HepG2 (cell line): Measurements from ENCODE around the gene DNAJC1. TPM values are rescaled to one million over a fixed set of nuclear protein-coding genes. Genes with fewer than 3 reads are reported as not detected.

Experiments
- ATAC-seq: fragments of 200-7000 bp; cut with Tn5 transposase; 3 replicates; pipeline ENCODE4 v1.9.1; 2020; ENCODE audit warnings: mild to moderate bottlenecking, moderate library complexity
- BruUV-seq: library from RNA; stranded (reverse); fragments of 400-500 nt; replicated peaks from 2 replicates; lab custom pipeline; 2021; lab: Mats Ljungman, UMichigan
- CTCF ChIA-PET: fragments of 300-600 bp; formaldehyde crosslinking; extraction: SDS; loops from one replicate; lab custom pipeline; 2021; ENCODE audit warnings: low total read pairs, inconsistent platforms, low intra/inter-chr PET ratio; lab: Yijun Ruan, JAX
- POLR2A ChIA-PET: fragments of 350-600 bp; sonication (Branson Sonifier 250); formaldehyde crosslinking; loops from one replicate; lab custom pipeline; 2020; ENCODE audit warnings: antibody characterized with exemption, inconsistent platforms; lab: Yijun Ruan, JAX
- DNase-seq: peaks from one replicate; pipeline ENCODE4 v3.0.0-alpha.2; 2015; ENCODE audit warnings: low spot score
- FAIRE-seq: peaks from 3 replicates; lab custom pipeline; 2011; peaks lifted over from hg19 to GRCh38; lab: Jason Lieb, UNC
- H2AFZ ChIP-seq: one replicate; pipeline ENCODE4 v1.6.1; 2011; ENCODE audit warnings: low read length, inconsistent platforms
- H3K27ac ChIP-seq: fragments of 300-600 bp; 3 replicates; pipeline ENCODE4 v1.8.0; 2011; ENCODE audit warnings: mixed run types, mild to moderate bottlenecking, mixed read lengths, low read length, inconsistent platforms; ENCODE audit not compliant: insufficient read depth; ENCODE audit errors: extremely low read length
- H3K27me3 ChIP-seq, 2 experiments: fragments of 200-600 bp in 1 of 2; 2 replicates in 1 of 2; 3 replicates in 1 of 2; pipeline versions ENCODE4 v1.6.0 to v1.8.0; 2011; ENCODE audit warnings: low read length in 2 of 2, mild to moderate bottlenecking in 2 of 2, moderate library complexity in 2 of 2, inconsistent platforms in 1 of 2; ENCODE audit not compliant: insufficient read depth in 2 of 2, control insufficient read depth in 1 of 2
- H3K36me3 ChIP-seq, 2 experiments: fragments of 200-600 bp in 1 of 2; replicated peaks in 1 of 2; 2 replicates in 1 of 2; 3 replicates in 1 of 2; pipeline versions ENCODE4 v1.5.1 to v1.8.0; 2011; ENCODE audit warnings: low read length in 2 of 2, inconsistent platforms in 1 of 2; ENCODE audit not compliant: insufficient read depth in 2 of 2, control insufficient read depth in 1 of 2
- H3K4me1 ChIP-seq: 2 replicates; pipeline ENCODE4 v1.5.1; 2012; ENCODE audit warnings: low read length, inconsistent platforms; ENCODE audit not compliant: insufficient read depth
- H3K4me2 ChIP-seq: 2 replicates; pipeline ENCODE4 v1.6.0; 2011; ENCODE audit warnings: low read depth, low read length, inconsistent platforms
- H3K4me3 ChIP-seq, 3 experiments: fragments of 200-600 bp in 1 of 3; sonication (generic), shearing (Covaris generic) in 1 of 3; replicated peaks in 1 of 3; 2 replicates each; pipeline ENCODE4 v1.5.1; 2011 to 2016; ENCODE audit warnings: low read length in 3 of 3, inconsistent platforms in 2 of 3, low read depth in 2 of 3, mild to moderate bottlenecking in 2 of 3, control low read depth in 1 of 3, mixed read lengths in 1 of 3; ENCODE audit not compliant: insufficient read depth in 1 of 3
- H3K79me2 ChIP-seq: one replicate; pipeline ENCODE4 v1.6.1; 2011; ENCODE audit warnings: low read length, inconsistent platforms; ENCODE audit not compliant: insufficient read depth
- H3K9ac ChIP-seq: 2 replicates; pipeline ENCODE4 v1.6.0; 2011; ENCODE audit warnings: mild to moderate bottlenecking, low read depth, low read length, inconsistent platforms; ENCODE audit not compliant: insufficient read depth
- H3K9me3 ChIP-seq: 2 replicates; pipeline ENCODE4 v1.5.1; 2012; ENCODE audit warnings: mild to moderate bottlenecking, low read length
- H4K20me1 ChIP-seq: 2 replicates; pipeline ENCODE4 v1.6.0; 2011; ENCODE audit warnings: inconsistent platforms, mild to moderate bottlenecking, low read length, moderate library complexity; ENCODE audit not compliant: insufficient read depth
- ADNP ChIP-seq: sonication (generic); formaldehyde crosslinking; IDR thresholded peaks from 2 replicates; pipeline ENCODE4 v1.4.0; 2020; ENCODE audit warnings: missing genetic modification reagents
- BRD4 ChIP-seq: sonication (generic); formaldehyde crosslinking; IDR thresholded peaks from 2 replicates; pipeline ENCODE4 v1.4.0; 2020; ENCODE audit warnings: missing genetic modification reagents
- HOXA9 ChIP-seq: sonication (generic); formaldehyde crosslinking; IDR thresholded peaks from 2 replicates; pipeline ENCODE4 v1.8.1; 2022; ENCODE audit warnings: missing genetic modification reagents, mild to moderate bottlenecking, moderate library complexity, borderline replicate concordance
- KDM5A ChIP-seq: fragments of 200-600 bp; sonication (generic); IDR thresholded peaks from 2 replicates; pipeline ENCODE4 v1.7.0; 2018; ENCODE audit warnings: antibody characterized with exemption, mild to moderate bottlenecking, low read length, borderline replicate concordance
- ONECUT2 ChIP-seq: sonication (generic); formaldehyde crosslinking; IDR thresholded peaks from 2 replicates; pipeline ENCODE4 v1.4.0; 2020; ENCODE audit warnings: missing genetic modification reagents
- PHB2 ChIP-seq: fragments of 450-650 bp; IDR thresholded peaks from 2 replicates; pipeline ENCODE4 v1.6.1; 2018; ENCODE audit not compliant: partially characterized antibody
- RORA ChIP-seq: sonication (generic); formaldehyde crosslinking; IDR thresholded peaks from 2 replicates; pipeline ENCODE4 v1.5.0; 2020; ENCODE audit warnings: mild to moderate bottlenecking, missing genetic modification reagents, moderate library complexity
- TBL1XR1 ChIP-seq: fragments of 150-350 bp; IDR thresholded peaks from 2 replicates; pipeline ENCODE4 v1.6.1; 2014; ENCODE audit warnings: borderline replicate concordance, low read length; ENCODE audit not compliant: partially characterized antibody
- TCF7 ChIP-seq: sonication (generic); IDR thresholded peaks from 2 replicates; pipeline ENCODE4 v1.6.1; 2016; ENCODE audit warnings: antibody characterized with exemption, low read depth
- ZNF136 ChIP-seq: sonication (generic); formaldehyde crosslinking; IDR thresholded peaks from 2 replicates; pipeline ENCODE4 v1.8.1; 2022; ENCODE audit warnings: low read depth, mild to moderate bottlenecking, moderate library complexity, missing genetic modification reagents
- ZNF512 ChIP-seq: sonication (generic); formaldehyde crosslinking; IDR thresholded peaks from 2 replicates; pipeline ENCODE4 v1.4.0; 2020; ENCODE audit warnings: mild to moderate bottlenecking, missing genetic modification reagents
- ZNF530 ChIP-seq: sonication (generic); formaldehyde crosslinking; IDR thresholded peaks from 2 replicates; pipeline ENCODE4 v1.5.0; 2020; ENCODE audit warnings: low read depth, mild to moderate bottlenecking, missing genetic modification reagents
- WGBS: methylation state at CpG from one replicate; pipeline ENCODE4 v1.1.6; 2017; ENCODE audit warnings: low lambda C conversion rate; 5-methylcytosine and 5-hydroxymethylcytosine counted together
- in situ Hi-C: cut with HindIII; loops from 2 replicates; pipeline ENCODE4 v1.10.0; 2017; ENCODE audit warnings: low pct_unique_long_range_greater_than_20kb; ENCODE audit not compliant: extremely low pct_ligation_motif_present
- intact Hi-C: fragments of 100-400 bp; cut with micrococcal nuclease; formaldehyde crosslinking; loops from one replicate; pipeline ENCODE4 v1.10.0; 2022; ENCODE audit not compliant: unreplicated experiment
- polyA plus RNA-seq, 8 experiments: library from polyadenylated mRNA; depleted of rRNA in 3 of 8; stranded (reverse) in 7 of 8; unstranded in 1 of 8; fragments of >200 nt; fragmentation: Illumina TruSeq in 4 of 8; extraction: Trizol in 4 of 8; gene quantifications; 2 replicates each; pipeline versions ENCODE4 v1.2.1 to v1.2.3, GENCODE V29; 2011 to 2016; ENCODE audit warnings: low read depth in 4 of 8, missing spikeins in 1 of 8, mixed read lengths in 1 of 8; ENCODE audit not compliant: insufficient read depth in 1 of 8
- total RNA-seq, 5 experiments: library from RNA; depleted of rRNA; stranded (reverse); fragments of >200 nt; fragmentation: Illumina TruSeq; extraction: Trizol; gene quantifications; 2 replicates each; pipeline ENCODE4 v1.2.3, GENCODE V29; 2016; ENCODE audit warnings: low read depth in 1 of 5

DNAJC1 gene
- total and polyA plus RNA-seq, 2 of the 13 experiments (the other 11 are each of a cell fraction or from before 2014, with no cell fraction given), result 9.9 to 16.6 TPM

- TSS peak; percentile 13 for BruUV-seq
These were observed 260.7 kb downstream of the DNAJC1 start for GRCh38 chr10:21742740-21743412.

More at GRCh38 chr10:21742740-21743412, 260.7 kb downstream of the DNAJC1 start:
- Histone ChIP-seq H3K36me3 (peaks cover 34 to 65% of the 10 kb centered on the region in 2 experiments), H3K9ac (no peak overlapping the region), H2AFZ (no peak overlapping the region), H3K27ac (no peak overlapping the region)
- CTCF ChIA-PET, result no interaction called here
- ATAC-seq (no peak), FAIRE-seq (no peak)
- intact Hi-C loops, result no loop called here
- TF ChIP-seq BRD4 (CRISPR knock-in tag), result no peak
- no peak for TF ChIP-seq TBL1XR1
- TF ChIP-seq HOXA9, result no peak
- no peak for TF ChIP-seq ADNP
- no peak for TF ChIP-seq ONECUT2 (CRISPR knock-in tag)
- no peak for TF ChIP-seq ZNF512 (CRISPR knock-in tag)
- no peak for TF ChIP-seq KDM5A
- no peak for TF ChIP-seq PHB2
- no peak for TF ChIP-seq RORA (CRISPR knock-in tag)
- TF ChIP-seq TCF7, result no peak
- no peak for TF ChIP-seq ZNF530 (CRISPR knock-in tag)
- TF ChIP-seq ZNF136, result no peak
- TF ChIP-seq, all 625 proteins: peak for 0
- Histone ChIP-seq H3K4me1 (no peaks in the 10 kb centered on the region), H3K27me3 (no peaks in the 10 kb centered on the region), H3K4me3 (no peak overlapping the region), H3K79me2 (no peaks in the 10 kb centered on the region), H3K4me2 (no peak overlapping the region), H3K9me3 (no peaks in the 10 kb centered on the region), H4K20me1 (no peaks in the 10 kb centered on the region)
- POLR2A ChIA-PET, result no interaction called here
- in situ Hi-C loops, result loop anchor here (25.0 kb wide), 1 partner anchor 456 kb away; no protein-coding TSS in a partner anchor
- WGBS, result 94% methylated on average over 5 of the region's 5 CpGs
- DNase-seq, result no peak
